H9 (cell line): Measurements from ENCODE around the gene ARHGAP26. TPM values are rescaled to one million over a fixed set of nuclear protein-coding genes. Genes with fewer than 3 reads are reported as not detected.

ENCODE experiments used
- DNase-seq: peaks from one replicate; pipeline ENCODE4 v3.0.0-alpha.2; 2017
- H2AFZ ChIP-seq: one replicate; pipeline ENCODE4 v1.6.1; 2013; ENCODE audit warnings: mild to moderate bottlenecking, low read length, control low read depth, moderate library complexity
- H2AK5ac ChIP-seq: 2 replicates; pipeline ENCODE4 v1.6.1; 2013; ENCODE audit warnings: low read length, control low read depth, mixed read lengths; ENCODE audit not compliant: insufficient read length
- H2BK120ac ChIP-seq: one replicate; pipeline ENCODE4 v1.6.1; 2013; ENCODE audit warnings: low read depth, mild to moderate bottlenecking, low read length, control low read depth, inconsistent platforms; ENCODE audit not compliant: poor library complexity, severe bottlenecking
- H2BK12ac ChIP-seq: 2 replicates; pipeline ENCODE4 v1.6.1; 2013; ENCODE audit warnings: low read length, control low read depth, mixed read lengths, low read depth; ENCODE audit not compliant: insufficient read length
- H2BK15ac ChIP-seq: 2 replicates; pipeline ENCODE4 v1.6.1; 2013; ENCODE audit warnings: low read depth, low read length, control low read depth
- H2BK20ac ChIP-seq: one replicate; pipeline ENCODE4 v1.6.1; 2013; ENCODE audit warnings: low read depth, mild to moderate bottlenecking, low read length, control low read depth, inconsistent platforms; ENCODE audit not compliant: poor library complexity, severe bottlenecking
- H2BK5ac ChIP-seq: 2 replicates; pipeline ENCODE4 v1.6.1; 2013; ENCODE audit warnings: low read length, control low read depth, mixed read lengths; ENCODE audit not compliant: insufficient read length
- H3K14ac ChIP-seq: 2 replicates; pipeline ENCODE4 v1.6.1; 2013; ENCODE audit warnings: low read length, control low read depth; ENCODE audit not compliant: insufficient read depth
- H3K18ac ChIP-seq: 2 replicates; pipeline ENCODE4 v1.6.1; 2013; ENCODE audit warnings: low read depth, mild to moderate bottlenecking, mixed read lengths, low read length, control low read depth; ENCODE audit not compliant: insufficient read length
- H3K23ac ChIP-seq: 2 replicates; pipeline ENCODE4 v1.6.1; 2013; ENCODE audit warnings: low read length, control low read depth, mixed read lengths, low read depth; ENCODE audit not compliant: insufficient read length
- H3K23me2 ChIP-seq: 2 replicates; pipeline ENCODE4 v1.6.1; 2013; ENCODE audit warnings: low read depth, mild to moderate bottlenecking, mixed read lengths, low read length, control low read depth; ENCODE audit not compliant: insufficient read length, poor library complexity, severe bottlenecking
- H3K27ac ChIP-seq: 2 replicates; pipeline ENCODE4 v1.5.1; 2013; ENCODE audit warnings: low read length, control low read depth, mixed read lengths, low read depth; ENCODE audit not compliant: insufficient read length
- H3K27me3 ChIP-seq: 2 replicates; pipeline ENCODE4 v1.6.1; 2013; ENCODE audit warnings: low read length, control low read depth, inconsistent platforms; ENCODE audit not compliant: insufficient read depth
- H3K4ac ChIP-seq: 2 replicates; pipeline ENCODE4 v1.6.1; 2013; ENCODE audit warnings: low read depth, mild to moderate bottlenecking, control low read depth, inconsistent platforms, low read length, moderate library complexity
- H3K4me1 ChIP-seq: 2 replicates; pipeline ENCODE4 v1.6.1; 2013; ENCODE audit warnings: low read length, control low read depth, inconsistent platforms; ENCODE audit not compliant: insufficient read depth
- H3K4me2 ChIP-seq: 2 replicates; pipeline ENCODE4 v1.6.1; 2013; ENCODE audit warnings: low read length, control low read depth, mixed read lengths; ENCODE audit not compliant: insufficient read length, insufficient read depth
- H3K56ac ChIP-seq: 2 replicates; pipeline ENCODE4 v1.6.1; 2013; ENCODE audit warnings: low read depth, mild to moderate bottlenecking, mixed read lengths, low read length, control low read depth; ENCODE audit not compliant: insufficient read length
- H3K79me1 ChIP-seq: 2 replicates; pipeline ENCODE4 v1.6.1; 2013; ENCODE audit warnings: low read depth, mild to moderate bottlenecking, moderate library complexity, low read length, control low read depth, inconsistent platforms; ENCODE audit not compliant: insufficient read depth, poor library complexity, severe bottlenecking
- H3K79me2 ChIP-seq: 2 replicates; pipeline ENCODE4 v1.6.1; 2013; ENCODE audit warnings: low read length, control low read depth, inconsistent platforms; ENCODE audit not compliant: insufficient read depth
- H3K9ac ChIP-seq: 2 replicates; pipeline ENCODE4 v1.6.1; 2013; ENCODE audit warnings: low read length, control low read depth, mixed read lengths; ENCODE audit not compliant: insufficient read length; ENCODE audit errors: extremely low read depth
- H3K9me3 ChIP-seq: one replicate; pipeline ENCODE4 v1.6.1; 2013; ENCODE audit warnings: low read depth, low read length, inconsistent platforms; ENCODE audit not compliant: control insufficient read depth
- H3T11ph ChIP-seq: one replicate; pipeline ENCODE4 v1.6.1; 2013; ENCODE audit warnings: mild to moderate bottlenecking, low read length, control low read depth, inconsistent platforms
- H4K20me1 ChIP-seq: one replicate; pipeline ENCODE4 v1.6.1; 2013; ENCODE audit not compliant: control insufficient read depth, insufficient read length, insufficient read depth
- H4K5ac ChIP-seq: 2 replicates; pipeline ENCODE4 v1.6.1; 2013; ENCODE audit warnings: low read depth, mild to moderate bottlenecking, mixed read lengths, low read length, control low read depth; ENCODE audit not compliant: insufficient read length
- H4K8ac ChIP-seq: replicated peaks from 2 replicates; pipeline ENCODE4 v1.6.1; 2013; ENCODE audit warnings: low read length, control low read depth, mixed read lengths, low read depth; ENCODE audit not compliant: insufficient read length
- H4K91ac ChIP-seq: 2 replicates; pipeline ENCODE4 v1.6.1; 2013; ENCODE audit warnings: low read depth, mild to moderate bottlenecking, moderate library complexity, mixed read lengths, low read length, control low read depth; ENCODE audit not compliant: insufficient read length
- H3K27ac Mint-ChIP-seq, 3 experiments: 2 replicates in 2 of 3; 3 replicates in 1 of 3; pipeline ENCODE4 v1.8.0; 2020 to 2021; ENCODE audit warnings: mixed read lengths in 3 of 3, mild to moderate bottlenecking in 1 of 3, moderate library complexity in 1 of 3
- H3K27me3 Mint-ChIP-seq: 2 replicates; pipeline ENCODE4 v1.8.0; 2021; ENCODE audit warnings: low read depth, mild to moderate bottlenecking, moderate library complexity, mixed read lengths
- H3K36me3 Mint-ChIP-seq, 3 experiments: 2 replicates in 2 of 3; 3 replicates in 1 of 3; pipeline ENCODE4 v1.8.0; 2020 to 2021; ENCODE audit warnings: low read depth in 3 of 3, mixed read lengths in 3 of 3; ENCODE audit not compliant: insufficient read depth in 1 of 3
- H3K4me1 Mint-ChIP-seq, 2 experiments: 2 replicates each; pipeline ENCODE4 v1.8.0; 2020; ENCODE audit warnings: mixed read lengths in 2 of 2
- H3K4me3 Mint-ChIP-seq, 2 experiments: 2 replicates in 1 of 2; 3 replicates in 1 of 2; pipeline ENCODE4 v1.8.0; 2020 to 2021; ENCODE audit warnings: mild to moderate bottlenecking in 2 of 2, mixed read lengths in 2 of 2, moderate library complexity in 1 of 2
- H3K9me3 Mint-ChIP-seq, 2 experiments: 2 replicates in 1 of 2; 3 replicates in 1 of 2; pipeline ENCODE4 v1.8.0; 2020; ENCODE audit warnings: mild to moderate bottlenecking in 2 of 2, mixed read lengths in 2 of 2, moderate library complexity in 1 of 2
- CTCF ChIP-seq: fragments of 200-600 bp; sonication (generic); conservative IDR thresholded peaks from 3 replicates; pipeline ENCODE4 v1.8.0; 2021; ENCODE audit warnings: antibody characterized with exemption, mild to moderate bottlenecking
- WGBS: extraction: QIAGEN DNeasy Blood & Tissue Kit; methylation state at CpG from one replicate; pipeline ENCODE4 v1.1.7; 2013; ENCODE audit warnings: missing lambda C conversion rate, low lambda C conversion rate, mixed read lengths; ENCODE audit not compliant: insufficient read length; ENCODE audit errors: extremely low coverage; 5-methylcytosine and 5-hydroxymethylcytosine counted together
- total RNA-seq: library from RNA; stranded (reverse); gene quantifications from 2 replicates; pipeline ENCODE4 v1.2.1, GENCODE V29; 2021

Gene ARHGAP26
- total RNA-seq, 1 experiment from 2014 or later: 13.8 TPM

GRCh38 chr5:143166661-143167420, 396.7 kb downstream of the ARHGAP26 start:
- Mint-ChIP-seq H3K27me3 (no peaks in the 10 kb centered on the region), H3K36me3 (no peaks in the 10 kb centered on the region; a peak in 1 of 7 replicates), H3K9me3 (no peaks in the 10 kb centered on the region), H3K27ac (peak overlapping the region in 2 of 3 experiments; percentile 25 to 62; a peak in 1 of 7 replicates), H3K4me1 (peaks cover 12 to 25% of the 10 kb centered on the region in 2 experiments), H3K4me3 (no peak overlapping the region)
- H3K4ac ChIP-seq: no peak overlapping the region
- no peak overlapping the region for H2BK5ac ChIP-seq
- H4K91ac ChIP-seq: no peak overlapping the region
- H3K79me2 ChIP-seq: no peaks in the 10 kb centered on the region
- H3K27me3 ChIP-seq: no peaks in the 10 kb centered on the region
- no peak overlapping the region for H3K4me2 ChIP-seq
- no peaks in the 10 kb centered on the region for H3K79me1 ChIP-seq
- no peak for DNase-seq
- WGBS: no CpG with 5 or more reads among the region's 8 CpGs
- no peaks in the 10 kb centered on the region for H3K9me3 ChIP-seq
- no peak overlapping the region for H2BK20ac ChIP-seq
- H2AK5ac ChIP-seq: no peak overlapping the region
- H3K56ac ChIP-seq: no peak overlapping the region
- H4K5ac ChIP-seq: no peak overlapping the region
- H3K14ac ChIP-seq: no peak overlapping the region
- H3K23me2 ChIP-seq: no peaks in the 10 kb centered on the region
- H2BK120ac ChIP-seq: no peak overlapping the region
- no peak overlapping the region for H2BK15ac ChIP-seq
- no peak overlapping the region for H3K9ac ChIP-seq
- no peaks in the 10 kb centered on the region for H4K20me1 ChIP-seq
- no peak overlapping the region for H3K23ac ChIP-seq
- H3T11ph ChIP-seq: no peak overlapping the region
- TF ChIP-seq CTCF: no peak
- no peak overlapping the region for H2BK12ac ChIP-seq
- H4K8ac ChIP-seq: no peak overlapping the region
- no peak overlapping the region for H3K18ac ChIP-seq
- H3K27ac ChIP-seq: no peak overlapping the region
- no peak overlapping the region for H2AFZ ChIP-seq
- H3K4me1 ChIP-seq: no peaks in the 10 kb centered on the region
